K562 (cell line): ENCODE data around the gene PLA2R1. TPM values are rescaled to one million over a fixed set of nuclear protein-coding genes. Genes with fewer than 3 reads are reported as not detected.

Experiments used
- ATAC-seq: fragments of 200-7000 bp; cut with Tn5 transposase; 3 replicates; pipeline ENCODE4 v1.9.1; 2020; ENCODE audit warnings: moderate library complexity
- BruUV-seq: library from RNA; stranded (reverse); fragments of 400-500 nt; replicated peaks from 2 replicates; lab custom pipeline; 2021; lab: Mats Ljungman, UMichigan
- CTCF ChIA-PET: fragments of 300-600 bp; formaldehyde crosslinking; extraction: SDS; loops from one replicate; lab custom pipeline; 2021; ENCODE audit warnings: low intra/inter-chr PET ratio; lab: Yijun Ruan, JAX
- POLR2A ChIA-PET: fragments of 300-600, 350-650 bp; sonication (Branson Sonifier 250); formaldehyde crosslinking; extraction: SDS; loops from one replicate; lab custom pipeline; 2021; ENCODE audit warnings: antibody characterized with exemption, inconsistent platforms; lab: Yijun Ruan, JAX
- DNase-seq, 4 experiments: peaks; one replicate each; pipeline versions ENCODE4 v3.0.0 to v3.0.0-alpha.2; 2011 to 2018; ENCODE audit warnings: low spot score in 3 of 4, mixed read lengths in 3 of 4; ENCODE audit errors: extremely low read depth in 1 of 4
- FAIRE-seq: peaks from 2 replicates; lab custom pipeline; 2011; peaks lifted over from hg19 to GRCh38; lab: Jason Lieb, UNC
- H2AFZ ChIP-seq: 2 replicates; pipeline ENCODE4 v1.6.0; 2011; ENCODE audit warnings: low read depth, low read length, control low read depth, inconsistent platforms
- H3K27ac ChIP-seq: fragments of 200-600 bp; 3 replicates; pipeline ENCODE4 v1.8.0; 2011; ENCODE audit warnings: low read depth, mild to moderate bottlenecking, control low read depth, inconsistent platforms, low read length, moderate library complexity, mixed read lengths; ENCODE audit errors: extremely low read depth
- H3K27me3 ChIP-seq, 2 experiments: fragments of 300-600 bp in 1 of 2; 2 replicates in 1 of 2; 3 replicates in 1 of 2; pipeline versions ENCODE4 v1.6.0 to v1.8.0; 2011; ENCODE audit warnings: inconsistent platforms in 2 of 2, low read length in 2 of 2, mild to moderate bottlenecking in 1 of 2, mixed read lengths in 1 of 2, moderate library complexity in 1 of 2; ENCODE audit not compliant: control insufficient read depth in 2 of 2, insufficient read depth in 2 of 2
- H3K36me3 ChIP-seq: fragments of 300-600 bp; 3 replicates; pipeline ENCODE4 v1.8.0; 2011; ENCODE audit warnings: mild to moderate bottlenecking, low read length, inconsistent platforms; ENCODE audit not compliant: control insufficient read depth, insufficient read depth
- H3K4me1 ChIP-seq, 2 experiments: fragments of 200-600 bp in 1 of 2; replicated peaks in 1 of 2; 2 replicates in 1 of 2; 3 replicates in 1 of 2; pipeline versions ENCODE4 v1.5.1 to v1.8.0; 2011; ENCODE audit warnings: inconsistent platforms in 2 of 2, low read length in 2 of 2, mild to moderate bottlenecking in 1 of 2, mixed read lengths in 1 of 2, moderate library complexity in 1 of 2; ENCODE audit not compliant: control insufficient read depth in 2 of 2, insufficient read depth in 2 of 2
- H3K4me2 ChIP-seq: 2 replicates; pipeline ENCODE4 v1.6.1; 2011; ENCODE audit warnings: low read length, control low read depth, inconsistent platforms, mixed read lengths; ENCODE audit not compliant: insufficient read depth
- H3K4me3 ChIP-seq: fragments of 200-600 bp; sonication (generic), shearing (Covaris generic); 2 replicates; pipeline ENCODE4 v1.5.1; 2016; ENCODE audit warnings: control low read depth, inconsistent platforms
- H3K79me2 ChIP-seq: fragments of 200-600 bp; 3 replicates; pipeline ENCODE4 v1.8.0; 2011; ENCODE audit warnings: low read length, inconsistent platforms; ENCODE audit not compliant: control insufficient read depth, insufficient read depth
- H3K9ac ChIP-seq, 2 experiments: 2 replicates each; pipeline versions ENCODE4 v1.6.0 to v1.6.1; 2011; ENCODE audit warnings: low read depth in 2 of 2, low read length in 2 of 2, control low read depth in 1 of 2, inconsistent platforms in 1 of 2, mild to moderate bottlenecking in 1 of 2, mixed read lengths in 1 of 2; ENCODE audit not compliant: insufficient read depth in 1 of 2
- H3K9me1 ChIP-seq: one replicate; pipeline ENCODE4 v1.6.0; 2011; ENCODE audit warnings: inconsistent platforms, mild to moderate bottlenecking, low read length, moderate library complexity; ENCODE audit not compliant: control insufficient read depth, insufficient read depth
- H3K9me3 ChIP-seq: replicated peaks from 2 replicates; pipeline ENCODE4 v1.5.1; 2011; ENCODE audit warnings: low read depth, low read length, inconsistent platforms; ENCODE audit not compliant: control insufficient read depth, insufficient read depth
- H4K20me1 ChIP-seq: replicated peaks from 2 replicates; pipeline ENCODE4 v1.6.1; 2011; ENCODE audit warnings: low read length, inconsistent platforms, mixed read lengths; ENCODE audit not compliant: control insufficient read depth, insufficient read depth
- BHLHE40 ChIP-seq: IDR thresholded peaks from 2 replicates; pipeline ENCODE4 v1.6.1; 2011; ENCODE audit warnings: low read length, improper control_type of control experiment
- E2F3 ChIP-seq: fragments of 250-450 bp; sonication (Bioruptor Pico); IDR thresholded peaks from 2 replicates; pipeline ENCODE4 v1.4.0; 2020; ENCODE audit warnings: mild to moderate bottlenecking
- EGR1 ChIP-seq: fragments of 450-650 bp; conservative IDR thresholded peaks from 2 replicates; pipeline ENCODE4 v1.6.1; 2017; ENCODE audit warnings: mild to moderate bottlenecking
- HDAC1 ChIP-seq, 2 experiments: fragments of 450-650 bp; IDR thresholded peaks; 2 replicates each; pipeline ENCODE4 v1.6.1; 2016 to 2017; ENCODE audit warnings: inconsistent platforms in 1 of 2, mild to moderate bottlenecking in 1 of 2, moderate library complexity in 1 of 2
- LCOR ChIP-seq: sonication (generic); formaldehyde crosslinking; IDR thresholded peaks from 2 replicates; pipeline ENCODE4 v1.8.0; 2022; ENCODE audit warnings: mild to moderate bottlenecking, missing genetic modification reagents
- MECOM ChIP-seq: fragments of 250-450 bp; sonication (Bioruptor Pico); IDR thresholded peaks from 2 replicates; pipeline ENCODE4 v1.8.0; 2022; ENCODE audit warnings: inconsistent platforms
- NELFE ChIP-seq: IDR thresholded peaks from 2 replicates; pipeline ENCODE4 v1.6.1; 2011; ENCODE audit warnings: mild to moderate bottlenecking; ENCODE audit not compliant: insufficient read depth, insufficient read length
- NRF1 ChIP-seq, 2 experiments: fragments of 450-650 bp; IDR thresholded peaks in 1 of 2; conservative IDR thresholded peaks in 1 of 2; 2 replicates each; pipeline ENCODE4 v1.6.1; 2014; ENCODE audit warnings: mild to moderate bottlenecking in 2 of 2
- SMAD3 ChIP-seq: fragments of 450-650 bp; formaldehyde crosslinking; conservative IDR thresholded peaks from 2 replicates; pipeline ENCODE4 v1.4.0; 2020; ENCODE audit warnings: mild to moderate bottlenecking
- SMARCA5 ChIP-seq: fragments of 450-650 bp; IDR thresholded peaks from 2 replicates; pipeline ENCODE4 v1.6.1; 2016
- TOE1 ChIP-seq, 2 experiments: fragments of 450-650 bp in 1 of 2; sonication (generic) in 1 of 2; formaldehyde crosslinking in 1 of 2; IDR thresholded peaks; 2 replicates each; pipeline versions ENCODE4 v1.7.1 to v1.8.0; 2016 to 2022; ENCODE audit warnings: borderline replicate concordance in 2 of 2, mild to moderate bottlenecking in 2 of 2, antibody characterized with exemption in 1 of 2, inconsistent platforms in 1 of 2, low read depth in 1 of 2, missing genetic modification reagents in 1 of 2, moderate library complexity in 1 of 2
- ZBTB11 ChIP-seq, 3 experiments: fragments of 200-800 bp in 1 of 3; fragments of 250-450 bp in 1 of 3; fragments of 450-650 bp in 1 of 3; sonication (Bioruptor Pico) in 1 of 3; sonication (Bioruptor generic) in 1 of 3; formaldehyde crosslinking in 1 of 3; IDR thresholded peaks; 2 replicates each; pipeline versions ENCODE4 v1.6.1 to v1.8.0; 2016 to 2022; ENCODE audit warnings: mild to moderate bottlenecking in 2 of 3, missing genetic modification characterization in 2 of 3, missing compliant biosample characterization in 1 of 3, moderate library complexity in 1 of 3
- ZFP36 ChIP-seq: fragments of 150-350 bp; IDR thresholded peaks from 2 replicates; pipeline ENCODE4 v1.6.1; 2018; ENCODE audit warnings: low read length, low read depth; ENCODE audit not compliant: partially characterized antibody
- WGBS: fragments of 100-300 bp; shearing (Covaris generic); methylation state at CpG from one replicate; pipeline ENCODE4 v1.1.6; 2016; ENCODE audit warnings: low coverage, mixed read lengths; ENCODE audit not compliant: insufficient coverage; ENCODE audit errors: missing lambda C conversion rate; 5-methylcytosine and 5-hydroxymethylcytosine counted together
- in situ Hi-C: fragments of 300-500 bp; cut with MboI; formaldehyde crosslinking; loops from 4 replicates; pipeline ENCODE4 v1.15.0; 2018; ENCODE audit warnings: inconsistent platforms, mixed read lengths
- intact Hi-C: fragments of 100-400 bp; cut with micrococcal nuclease; formaldehyde crosslinking; loops from 2 replicates; pipeline ENCODE4 v1.14.2; 2022
- polyA plus RNA-seq, 8 experiments: library from polyadenylated mRNA; depleted of rRNA in 4 of 8; stranded (reverse) in 5 of 8; unstranded in 3 of 8; fragments of >200 nt; fragmentation: Nextera tagmentation in 2 of 8; fragmentation: Illumina TruSeq in 1 of 8; extraction: Ambion mirVana in 2 of 8; extraction: Trizol in 1 of 8; gene quantifications; 2 replicates each; pipeline versions ENCODE4 v1.2.1 to v1.2.3, GENCODE V29; 2011 to 2014; ENCODE audit warnings: inconsistent platforms in 1 of 8, missing spikeins in 1 of 8
- total RNA-seq, 7 experiments: library from RNA; depleted of rRNA in 6 of 7; stranded (reverse); fragments of >200 nt in 6 of 7; fragmentation: Illumina TruSeq in 2 of 7; extraction: Trizol in 2 of 7; gene quantifications; 2 replicates each; pipeline versions ENCODE4 v1.2.1 to v1.2.3, GENCODE V29; 2011 to 2021; ENCODE audit warnings: low replicate concordance in 1 of 7

PLA2R1 gene
- total and polyA plus RNA-seq, 9 of the 15 experiments (the other 6 are each of a cell fraction or from before 2014, with no cell fraction given): not detected

- TF ChIP-seq ZBTB11 (CRISPR knock-in tag; IDR thresholded peaks at IDR 0.05) (no peak), BHLHE40 (no peak), NELFE (no peak)
These were observed 128.7 kb downstream of the PLA2R1 start (continued) for GRCh38 chr2:159933727-159934049.

DNA sequence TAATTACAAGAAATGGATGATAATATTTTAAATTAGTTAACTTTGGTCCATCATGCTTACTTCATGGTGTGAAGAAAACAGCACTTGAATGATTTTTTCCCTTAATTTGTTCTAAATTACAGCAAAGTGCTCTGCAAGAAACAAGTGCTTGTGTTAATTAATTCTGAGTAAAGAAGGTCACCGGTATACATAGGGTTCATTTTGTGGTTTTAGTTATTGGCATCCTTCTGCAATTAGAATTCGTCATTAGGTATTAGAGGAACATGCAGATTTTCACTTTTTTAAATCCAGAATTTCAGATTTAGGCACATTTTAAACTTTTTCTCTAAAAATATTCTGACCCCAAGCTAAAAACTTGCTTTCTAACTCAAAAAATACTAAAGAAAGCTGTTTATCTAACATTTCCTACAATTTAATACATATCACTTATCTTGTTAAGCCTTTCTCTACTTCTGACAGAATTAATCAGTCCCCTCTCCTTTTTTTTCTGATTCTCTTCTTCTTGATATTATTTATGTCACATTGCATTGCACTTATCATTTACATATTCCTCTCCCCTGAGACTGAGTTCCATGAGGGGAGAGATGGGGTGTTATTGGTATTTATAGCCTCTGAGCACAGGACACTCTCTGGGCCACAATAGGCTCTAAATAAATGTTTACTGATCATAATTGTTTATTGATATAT, 129.2 kb downstream of the PLA2R1 start:
- intact Hi-C loops: no loop called here
- H3K9me3 ChIP-seq: no peaks in the 10 kb centered on the region; the same call in 1 of the 2 replicates
- POLR2A ChIA-PET: no interaction called here
- H4K20me1 ChIP-seq: no peaks in the 10 kb centered on the region
- peaks cover 10 to 13% of the 10 kb centered on the region in 2 experiments; a peak in 3 of 5 replicates for H3K27me3 ChIP-seq
- CTCF ChIA-PET: no interaction called here
- H3K4me3 ChIP-seq: no peak overlapping the region
- H3K4me2 ChIP-seq: no peak overlapping the region
- ATAC-seq (no peak), DNase-seq (no peak), FAIRE-seq (no peak)
- no peak overlapping the region for H3K27ac ChIP-seq
- H3K4me1 ChIP-seq: no peaks in the 10 kb centered on the region
- no peaks in the 10 kb centered on the region for H3K36me3 ChIP-seq
- H2AFZ ChIP-seq: no peak overlapping the region
- in situ Hi-C loops: no loop called here
- no peaks in the 10 kb centered on the region for H3K79me2 ChIP-seq
- no TSS peak for BruUV-seq
- 0% methylated on average over 2 of the region's 2 CpGs for WGBS
- no peaks in the 10 kb centered on the region for H3K9me1 ChIP-seq
- H3K9ac ChIP-seq: no peak overlapping the region
- no peak for TF ChIP-seq MECOM (CRISPR knock-in tag)
- TF ChIP-seq NRF1 (conservative IDR thresholded peaks at IDR 0.05 in 1 of 2, IDR thresholded peaks at IDR 0.05 in 1 of 2): no peak
- TF ChIP-seq EGR1: no peak
- TF ChIP-seq SMAD3 (CRISPR knock-in tag): no peak
- TF ChIP-seq E2F3 (CRISPR knock-in tag): no peak
- TF ChIP-seq ZFP36: no peak
- TF ChIP-seq SMARCA5: no peak
- TF ChIP-seq HDAC1 (IDR thresholded peaks at IDR 0.05): no peak
- TF ChIP-seq LCOR (CRISPR knock-in tag): no peak
- TF ChIP-seq TOE1 (IDR thresholded peaks at IDR 0.05; ENCODE audit: borderline replicate concordance): no peak
- no peak for TF ChIP-seq TOE1 (CRISPR knock-in tag; IDR thresholded peaks at IDR 0.05; ENCODE audit: borderline replicate concordance, low read depth)
